SK-N-SH treated with all-trans-retinoic acid at 6 μM for 48 hours (cell line): Measurements from ENCODE around the gene PET100.

Experiments used
- SNAI2 ChIP-seq: fragments of 250-450 bp; sonication (Bioruptor Pico); IDR thresholded peaks from 2 replicates; pipeline ENCODE4 v1.5.0; 2020; ENCODE audit warnings: mild to moderate bottlenecking, moderate library complexity
- ZFP3 ChIP-seq: fragments of 250-450 bp; sonication (Bioruptor Pico); IDR thresholded peaks from 2 replicates; pipeline ENCODE4 v1.5.0; 2020; ENCODE audit warnings: mild to moderate bottlenecking, moderate library complexity
- ZFP30 ChIP-seq: fragments of 450-650 bp; formaldehyde crosslinking; IDR thresholded peaks from 2 replicates; pipeline ENCODE4 v1.5.0; 2022; ENCODE audit warnings: mild to moderate bottlenecking, moderate library complexity

- TF ChIP-seq ZFP30 (CRISPR knock-in tag) = no peak
- no peak for TF ChIP-seq ZFP3 (CRISPR knock-in tag)
- no peak for TF ChIP-seq SNAI2 (CRISPR knock-in tag)
Measured at GRCh38 chr19:7598180-7598579, 31.4 kb upstream of the PET100 start.
